ENCODE results near the gene KCNT2.

GRCh38 chr1:196193896-196194559 is 414.2 kb downstream of the KCNT2 start:
- TF ChIP-seq, protein P1, sequence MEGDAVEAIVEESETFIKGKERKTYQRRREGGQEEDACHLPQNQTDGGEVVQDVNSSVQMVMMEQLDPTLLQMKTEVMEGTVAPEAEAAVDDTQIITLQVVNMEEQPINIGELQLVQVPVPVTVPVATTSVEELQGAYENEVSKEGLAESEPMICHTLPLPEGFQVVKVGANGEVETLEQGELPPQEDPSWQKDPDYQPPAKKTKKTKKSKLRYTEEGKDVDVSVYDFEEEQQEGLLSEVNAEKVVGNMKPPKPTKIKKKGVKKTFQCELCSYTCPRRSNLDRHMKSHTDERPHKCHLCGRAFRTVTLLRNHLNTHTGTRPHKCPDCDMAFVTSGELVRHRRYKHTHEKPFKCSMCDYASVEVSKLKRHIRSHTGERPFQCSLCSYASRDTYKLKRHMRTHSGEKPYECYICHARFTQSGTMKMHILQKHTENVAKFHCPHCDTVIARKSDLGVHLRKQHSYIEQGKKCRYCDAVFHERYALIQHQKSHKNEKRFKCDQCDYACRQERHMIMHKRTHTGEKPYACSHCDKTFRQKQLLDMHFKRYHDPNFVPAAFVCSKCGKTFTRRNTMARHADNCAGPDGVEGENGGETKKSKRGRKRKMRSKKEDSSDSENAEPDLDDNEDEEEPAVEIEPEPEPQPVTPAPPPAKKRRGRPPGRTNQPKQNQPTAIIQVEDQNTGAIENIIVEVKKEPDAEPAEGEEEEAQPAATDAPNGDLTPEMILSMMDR (IDR thresholded peaks at IDR 0.05) = no peak
- TF ChIP-seq POLR2AphosphoS5 (IDR thresholded peaks at IDR 0.05; ENCODE audit: low read depth, low read length) = no peak
